ENCODE measurements around the gene TMEM272. TPM values are rescaled to one million over a fixed set of nuclear protein-coding genes. Genes with fewer than 3 reads are reported as not detected.

The TMEM272 gene
- polyA plus RNA-seq, 1 of the 3 experiments (the other 2 are of a cell fraction), result not detected

DNA sequence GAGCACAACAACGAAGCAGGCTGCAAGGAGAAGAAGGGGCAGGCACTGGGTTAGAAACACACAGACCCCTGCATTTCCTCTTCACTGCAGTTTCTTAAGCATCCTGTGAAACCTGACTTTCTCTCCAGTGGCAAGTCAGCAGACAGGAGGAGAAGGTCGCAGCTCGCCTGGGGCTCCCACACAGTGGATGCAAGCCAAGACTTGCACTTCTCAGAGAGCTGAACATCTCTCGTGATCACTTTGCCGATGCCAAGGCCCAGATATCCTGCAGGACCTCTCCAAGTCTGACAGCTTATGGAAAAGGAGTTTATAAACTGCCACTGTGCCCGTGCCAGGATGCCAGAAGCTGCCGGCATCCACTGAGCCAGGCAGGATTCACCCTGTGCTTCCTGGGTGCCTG lies 18.4 kb downstream of the TMEM272 start:
- CTCF ChIA-PET, result interaction anchor here (0.6 to 4.3 kb wide), 5 partner anchors 11 to 624 kb away, joined by 3 to 26 read pairs (median 3); partner anchors contain the start of gene TMEM272
- H3K36me3 ChIP-seq (replicated peaks in 1 of 2; ENCODE audit: control insufficient read depth in 1 of 2, insufficient read depth in 2 of 2, low read length in 1 of 2), result no peaks in the 10 kb centered on the region
- H3K27ac ChIP-seq (ENCODE audit: low read depth in 2 of 2, low read length in 1 of 2), result no peak overlapping the region
- H3F3A ChIP-seq (replicated peaks; ENCODE audit: insufficient read depth), result no peaks in the 10 kb centered on the region
- no peaks in the 10 kb centered on the region for H4K20me1 ChIP-seq (ENCODE audit: insufficient read depth)
- H3K9me3 ChIP-seq, result no peaks in the 10 kb centered on the region
- no peaks in the 10 kb centered on the region for H3K79me2 ChIP-seq (ENCODE audit: insufficient read depth)
- POLR2A ChIA-PET, result no interaction called here
- H3K27me3 ChIP-seq (ENCODE audit: insufficient read depth), result no peaks in the 10 kb centered on the region; the same call in none of the 2 replicates
- H3K4me2 ChIP-seq, result no peak overlapping the region
- TF ChIP-seq, protein P1, sequence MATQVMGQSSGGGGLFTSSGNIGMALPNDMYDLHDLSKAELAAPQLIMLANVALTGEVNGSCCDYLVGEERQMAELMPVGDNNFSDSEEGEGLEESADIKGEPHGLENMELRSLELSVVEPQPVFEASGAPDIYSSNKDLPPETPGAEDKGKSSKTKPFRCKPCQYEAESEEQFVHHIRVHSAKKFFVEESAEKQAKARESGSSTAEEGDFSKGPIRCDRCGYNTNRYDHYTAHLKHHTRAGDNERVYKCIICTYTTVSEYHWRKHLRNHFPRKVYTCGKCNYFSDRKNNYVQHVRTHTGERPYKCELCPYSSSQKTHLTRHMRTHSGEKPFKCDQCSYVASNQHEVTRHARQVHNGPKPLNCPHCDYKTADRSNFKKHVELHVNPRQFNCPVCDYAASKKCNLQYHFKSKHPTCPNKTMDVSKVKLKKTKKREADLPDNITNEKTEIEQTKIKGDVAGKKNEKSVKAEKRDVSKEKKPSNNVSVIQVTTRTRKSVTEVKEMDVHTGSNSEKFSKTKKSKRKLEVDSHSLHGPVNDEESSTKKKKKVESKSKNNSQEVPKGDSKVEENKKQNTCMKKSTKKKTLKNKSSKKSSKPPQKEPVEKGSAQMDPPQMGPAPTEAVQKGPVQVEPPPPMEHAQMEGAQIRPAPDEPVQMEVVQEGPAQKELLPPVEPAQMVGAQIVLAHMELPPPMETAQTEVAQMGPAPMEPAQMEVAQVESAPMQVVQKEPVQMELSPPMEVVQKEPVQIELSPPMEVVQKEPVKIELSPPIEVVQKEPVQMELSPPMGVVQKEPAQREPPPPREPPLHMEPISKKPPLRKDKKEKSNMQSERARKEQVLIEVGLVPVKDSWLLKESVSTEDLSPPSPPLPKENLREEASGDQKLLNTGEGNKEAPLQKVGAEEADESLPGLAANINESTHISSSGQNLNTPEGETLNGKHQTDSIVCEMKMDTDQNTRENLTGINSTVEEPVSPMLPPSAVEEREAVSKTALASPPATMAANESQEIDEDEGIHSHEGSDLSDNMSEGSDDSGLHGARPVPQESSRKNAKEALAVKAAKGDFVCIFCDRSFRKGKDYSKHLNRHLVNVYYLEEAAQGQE (IDR thresholded peaks at IDR 0.05; ENCODE audit: low read depth, low read length), result no peak
- TF ChIP-seq NRF1 (IDR thresholded peaks at IDR 0.05; ENCODE audit: low read depth, low read length), result no peak
- TF ChIP-seq RAD21 (IDR thresholded peaks at IDR 0.05; ENCODE audit: low read length), result no peak
- TF ChIP-seq RFX5 (IDR thresholded peaks at IDR 0.05; ENCODE audit: low read length), result no peak
- TF ChIP-seq GABPA (IDR thresholded peaks at IDR 0.05; ENCODE audit: low read depth), result no peak
- TF ChIP-seq EP300 (IDR thresholded peaks at IDR 0.05; ENCODE audit: borderline replicate concordance in 1 of 2, low read depth in 1 of 2, low read length in 1 of 2), result no peak
- TF ChIP-seq, protein P2, sequence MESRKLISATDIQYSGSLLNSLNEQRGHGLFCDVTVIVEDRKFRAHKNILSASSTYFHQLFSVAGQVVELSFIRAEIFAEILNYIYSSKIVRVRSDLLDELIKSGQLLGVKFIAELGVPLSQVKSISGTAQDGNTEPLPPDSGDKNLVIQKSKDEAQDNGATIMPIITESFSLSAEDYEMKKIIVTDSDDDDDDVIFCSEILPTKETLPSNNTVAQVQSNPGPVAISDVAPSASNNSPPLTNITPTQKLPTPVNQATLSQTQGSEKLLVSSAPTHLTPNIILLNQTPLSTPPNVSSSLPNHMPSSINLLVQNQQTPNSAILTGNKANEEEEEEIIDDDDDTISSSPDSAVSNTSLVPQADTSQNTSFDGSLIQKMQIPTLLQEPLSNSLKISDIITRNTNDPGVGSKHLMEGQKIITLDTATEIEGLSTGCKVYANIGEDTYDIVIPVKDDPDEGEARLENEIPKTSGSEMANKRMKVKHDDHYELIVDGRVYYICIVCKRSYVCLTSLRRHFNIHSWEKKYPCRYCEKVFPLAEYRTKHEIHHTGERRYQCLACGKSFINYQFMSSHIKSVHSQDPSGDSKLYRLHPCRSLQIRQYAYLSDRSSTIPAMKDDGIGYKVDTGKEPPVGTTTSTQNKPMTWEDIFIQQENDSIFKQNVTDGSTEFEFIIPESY (IDR thresholded peaks at IDR 0.05; ENCODE audit: borderline replicate concordance, low read depth), result no peak
- TF ChIP-seq GATA2 (CRISPR knock-in tag; IDR thresholded peaks at IDR 0.05), result no peak
- TF ChIP-seq, protein P3, sequence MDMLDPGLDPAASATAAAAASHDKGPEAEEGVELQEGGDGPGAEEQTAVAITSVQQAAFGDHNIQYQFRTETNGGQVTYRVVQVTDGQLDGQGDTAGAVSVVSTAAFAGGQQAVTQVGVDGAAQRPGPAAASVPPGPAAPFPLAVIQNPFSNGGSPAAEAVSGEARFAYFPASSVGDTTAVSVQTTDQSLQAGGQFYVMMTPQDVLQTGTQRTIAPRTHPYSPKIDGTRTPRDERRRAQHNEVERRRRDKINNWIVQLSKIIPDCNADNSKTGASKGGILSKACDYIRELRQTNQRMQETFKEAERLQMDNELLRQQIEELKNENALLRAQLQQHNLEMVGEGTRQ (IDR thresholded peaks at IDR 0.05; ENCODE audit: borderline replicate concordance, low read depth, low read length), result no peak
- no peak for TF ChIP-seq EZH2phosphoT487 (IDR thresholded peaks at IDR 0.05; ENCODE audit: borderline replicate concordance, low read depth)
- TF ChIP-seq MXI1 (IDR thresholded peaks at IDR 0.05; ENCODE audit: low read depth, low read length), result no peak
- no peak for TF ChIP-seq CHD2 (IDR thresholded peaks at IDR 0.05; ENCODE audit: low read length, partially characterized antibody)
- no peak for DNase-seq
- H3K9me2 ChIP-seq, result no peaks in the 10 kb centered on the region
- peaks cover 0 to 16% of the 10 kb centered on the region in 2 experiments; a peak in 1 of 4 replicates for H3K4me1 ChIP-seq (ENCODE audit: control insufficient read depth in 1 of 2, insufficient read depth in 2 of 2, low read depth in 1 of 2, low read length in 1 of 2)
- no peak overlapping the region for H3K4me3 ChIP-seq (ENCODE audit: low read depth in 2 of 2, low read length in 1 of 2)
- H3K9ac ChIP-seq, result no peak overlapping the region
- no peak overlapping the region for H2AFZ ChIP-seq (ENCODE audit: low read depth)
- WGBS (ENCODE audit: low lambda C conversion rate), result 41% methylated on average over 7 of the region's 7 CpGs

Data from SK-N-SH (cell line).